Measurements from ENCODE around the gene DCC.

DNA sequence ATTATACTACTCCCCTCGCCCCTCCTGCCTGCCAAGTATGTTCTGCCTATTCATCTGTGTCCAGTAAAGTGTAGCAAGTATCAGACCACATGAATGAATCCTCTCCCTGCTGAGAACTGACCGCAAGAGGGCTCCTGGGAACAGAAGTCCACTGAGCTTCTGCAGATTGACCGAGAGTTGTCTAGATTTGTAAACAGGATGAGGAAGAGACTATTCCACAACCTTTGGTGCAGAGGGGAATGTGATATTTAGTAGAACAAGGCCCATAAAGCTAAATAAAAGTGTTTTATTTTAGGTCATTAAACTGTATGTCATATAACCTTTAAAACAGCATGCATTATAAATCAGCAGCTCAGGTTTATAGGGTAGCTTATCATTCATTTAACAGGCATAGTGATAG lies 377.0 kb downstream of the DCC start:
- TF ChIP-seq, protein P1, sequence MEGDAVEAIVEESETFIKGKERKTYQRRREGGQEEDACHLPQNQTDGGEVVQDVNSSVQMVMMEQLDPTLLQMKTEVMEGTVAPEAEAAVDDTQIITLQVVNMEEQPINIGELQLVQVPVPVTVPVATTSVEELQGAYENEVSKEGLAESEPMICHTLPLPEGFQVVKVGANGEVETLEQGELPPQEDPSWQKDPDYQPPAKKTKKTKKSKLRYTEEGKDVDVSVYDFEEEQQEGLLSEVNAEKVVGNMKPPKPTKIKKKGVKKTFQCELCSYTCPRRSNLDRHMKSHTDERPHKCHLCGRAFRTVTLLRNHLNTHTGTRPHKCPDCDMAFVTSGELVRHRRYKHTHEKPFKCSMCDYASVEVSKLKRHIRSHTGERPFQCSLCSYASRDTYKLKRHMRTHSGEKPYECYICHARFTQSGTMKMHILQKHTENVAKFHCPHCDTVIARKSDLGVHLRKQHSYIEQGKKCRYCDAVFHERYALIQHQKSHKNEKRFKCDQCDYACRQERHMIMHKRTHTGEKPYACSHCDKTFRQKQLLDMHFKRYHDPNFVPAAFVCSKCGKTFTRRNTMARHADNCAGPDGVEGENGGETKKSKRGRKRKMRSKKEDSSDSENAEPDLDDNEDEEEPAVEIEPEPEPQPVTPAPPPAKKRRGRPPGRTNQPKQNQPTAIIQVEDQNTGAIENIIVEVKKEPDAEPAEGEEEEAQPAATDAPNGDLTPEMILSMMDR (IDR thresholded peaks at IDR 0.05) = peak in 4 of 7 experiments; percentile 12 to 49 (median 36)
- TF ChIP-seq POLR2A (IDR thresholded peaks at IDR 0.05) = no peak

Data from body of pancreas (tissue), 4 donors.